Activated T-helper 1 cell treated with anti-CD3 and anti-CD28 coated beads, Interleukin-2, amount 50 U/mL, for 16 hours (primary cell): ENCODE data around the gene ACER1.
"Not testable (repeated sequence)": the region's sequence is repeated elsewhere in the genome, so short reads cannot be mapped to it uniquely, and the experiment has no call there.

Experiments
- DNase-seq, 2 donors: peaks; one replicate each; pipeline ENCODE4 v3.0.0-alpha.2; 2020; ENCODE audit warnings: low read depth in 1 of 2, low spot score in 1 of 2

The ACER1 gene

GRCh38 chr19:6358003-6358402 is 24.6 kb upstream of the ACER1 start:
- no peak for DNase-seq

GRCh38 chr19:6357174-6357573 is 23.8 kb upstream of the ACER1 start:
- no peak for DNase-seq

- DNase-seq: not testable (repeated sequence)
Measured at GRCh38 chr19:6355321-6356040, 22.1 kb upstream of the ACER1 start.

GRCh38 chr19:6354098-6354674 is 20.8 kb upstream of the ACER1 start:
- no peak for DNase-seq

GRCh38 chr19:6352381-6353165 is 19.2 kb upstream of the ACER1 start:
- no peak for DNase-seq

- no peak for DNase-seq
Measured at GRCh38 chr19:6350688-6351087, 17.3 kb upstream of the ACER1 start.

GRCh38 chr19:6349271-6349670 is 15.9 kb upstream of the ACER1 start:
- DNase-seq: not testable (repeated sequence)

GRCh38 chr19:6343462-6343861 is 10.1 kb upstream of the ACER1 start:
- no peak for DNase-seq

GRCh38 chr19:6340493-6341201 is 7.2 kb upstream of the ACER1 start:
- DNase-seq: no peak

GRCh38 chr19:6334490-6335285 is 1.3 kb upstream of the ACER1 start:
- DNase-seq: no peak

- DNase-seq: no peak
Measured at GRCh38 chr19:6326815-6327214, 6.6 kb downstream of the ACER1 start.

- DNase-seq: no peak
Measured at GRCh38 chr19:6325614-6326013, 7.8 kb downstream of the ACER1 start.

GRCh38 chr19:6324757-6325156 is 8.7 kb downstream of the ACER1 start:
- no peak for DNase-seq

- no peak for DNase-seq
Measured at GRCh38 chr19:6322284-6322683, 11.1 kb downstream of the ACER1 start.

- DNase-seq: no peak
Measured at GRCh38 chr19:6319376-6319775, 14.0 kb downstream of the ACER1 start.

GRCh38 chr19:6318772-6319171 is 14.6 kb downstream of the ACER1 start:
- DNase-seq: no peak

GRCh38 chr19:6315646-6316045 is 17.8 kb downstream of the ACER1 start:
- not testable (repeated sequence) for DNase-seq

GRCh38 chr19:6313398-6313969 is 19.9 kb downstream of the ACER1 start:
- DNase-seq: no peak

GRCh38 chr19:6312018-6312417 is 21.4 kb downstream of the ACER1 start:
- no peak for DNase-seq

GRCh38 chr19:6298413-6298812 is 35.0 kb downstream of the ACER1 start:
- DNase-seq: no peak
